ENCODE results near the gene TBC1D5.

The TBC1D5 gene

DNA sequence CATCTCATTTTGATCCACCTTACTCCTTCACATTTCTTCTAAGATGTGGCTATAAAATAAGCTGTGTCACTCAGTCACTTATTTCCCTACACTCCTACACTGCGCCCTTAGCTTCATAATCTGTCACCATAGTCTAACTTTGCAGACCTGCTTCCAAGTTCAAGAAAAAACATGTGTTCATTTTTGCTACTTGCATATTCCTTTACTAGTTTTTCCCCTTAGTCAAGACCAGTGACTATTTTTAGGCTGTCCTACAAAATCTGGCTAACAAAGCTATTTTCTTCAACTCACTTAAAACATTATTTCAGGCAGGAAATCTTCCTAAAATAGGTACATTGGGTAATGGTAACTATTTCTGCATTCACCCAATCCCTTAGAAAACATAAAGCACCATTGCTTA is 272.5 kb downstream of the TBC1D5 start:
- Histone ChIP-seq H3K9me3 (ENCODE audit: control insufficient read depth in 2 of 2, low read length in 2 of 2) (no peaks in the 10 kb centered on the region), H3K27ac (ENCODE audit: low read depth in 2 of 2, low read length in 2 of 2) (no peak overlapping the region), H3K4me3 (ENCODE audit: low read length in 2 of 2) (no peak overlapping the region), H3K4me1 (ENCODE audit: control insufficient read depth in 2 of 2, insufficient read depth in 2 of 2, low read length in 2 of 2) (no peaks in the 10 kb centered on the region), H3K36me3 (ENCODE audit: control insufficient read depth in 2 of 2, insufficient read depth in 2 of 2, low read length in 2 of 2) (no peaks in the 10 kb centered on the region), H3K9ac (ENCODE audit: low read depth in 1 of 2, low read length in 2 of 2) (no peak overlapping the region), H3K27me3 (ENCODE audit: control insufficient read depth in 2 of 2, insufficient read depth in 2 of 2, low read length in 2 of 2) (no peaks in the 10 kb centered on the region)

DNA sequence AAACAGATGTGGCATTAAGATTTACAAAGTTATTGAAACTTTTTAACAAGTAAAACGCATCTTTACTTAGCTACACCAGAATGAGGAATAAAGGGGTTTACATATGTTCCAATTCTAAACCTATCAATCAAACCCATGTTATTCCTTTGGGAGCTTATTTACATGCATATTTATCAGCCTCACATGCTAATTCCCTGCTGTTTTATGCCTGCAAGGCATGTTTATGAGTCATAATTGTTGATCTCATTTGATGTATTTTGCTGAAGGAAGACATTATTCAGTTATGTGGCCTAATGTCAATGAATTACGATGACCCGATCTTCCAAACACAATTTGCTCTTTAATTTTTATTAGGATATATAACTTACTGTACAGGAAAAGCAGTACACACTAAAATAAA is 272.9 kb downstream of the TBC1D5 start:
- H3K36me3 ChIP-seq (ENCODE audit: control insufficient read depth in 2 of 2, insufficient read depth in 2 of 2, low read length in 2 of 2): no peaks in the 10 kb centered on the region
- H3K27me3 ChIP-seq (ENCODE audit: control insufficient read depth in 2 of 2, insufficient read depth in 2 of 2, low read length in 2 of 2): no peaks in the 10 kb centered on the region
- H3K9me3 ChIP-seq (ENCODE audit: control insufficient read depth in 2 of 2, low read length in 2 of 2): no peaks in the 10 kb centered on the region
- H3K27ac ChIP-seq (ENCODE audit: low read depth in 2 of 2, low read length in 2 of 2): no peak overlapping the region
- H3K4me1 ChIP-seq (ENCODE audit: control insufficient read depth in 2 of 2, insufficient read depth in 2 of 2, low read length in 2 of 2): no peaks in the 10 kb centered on the region
- no peak overlapping the region for H3K9ac ChIP-seq (ENCODE audit: low read depth in 1 of 2, low read length in 2 of 2)
- H3K4me3 ChIP-seq (ENCODE audit: low read length in 2 of 2): no peak overlapping the region

DNA sequence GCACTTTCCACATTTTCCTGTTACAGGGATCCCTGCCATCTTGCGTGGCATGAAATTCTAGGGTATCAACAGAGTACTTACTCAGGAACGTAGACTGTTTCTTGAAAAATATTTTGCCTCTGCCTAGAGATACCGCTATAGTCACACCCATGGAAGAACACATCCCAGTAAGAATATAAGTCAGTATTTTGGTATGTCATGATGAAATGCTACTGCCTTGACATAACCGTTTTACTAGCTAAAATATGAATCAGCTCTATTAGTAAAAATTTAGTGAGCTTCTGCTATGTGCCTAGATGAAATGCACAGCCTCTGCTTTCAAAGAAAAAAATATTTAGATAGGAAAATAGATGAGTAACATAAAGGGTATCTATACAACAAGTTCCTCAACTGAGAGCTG is 276.4 kb downstream of the TBC1D5 start:
- H3K27me3 ChIP-seq (ENCODE audit: control insufficient read depth in 2 of 2, insufficient read depth in 2 of 2, low read length in 2 of 2): no peaks in the 10 kb centered on the region
- H3K9me3 ChIP-seq (ENCODE audit: control insufficient read depth in 2 of 2, low read length in 2 of 2): no peaks in the 10 kb centered on the region
- no peak overlapping the region for H3K27ac ChIP-seq (ENCODE audit: low read depth in 2 of 2, low read length in 2 of 2)
- no peaks in the 10 kb centered on the region for H3K4me1 ChIP-seq (ENCODE audit: control insufficient read depth in 2 of 2, insufficient read depth in 2 of 2, low read length in 2 of 2)
- no peak overlapping the region for H3K4me3 ChIP-seq (ENCODE audit: low read length in 2 of 2)
- H3K36me3 ChIP-seq (ENCODE audit: control insufficient read depth in 2 of 2, insufficient read depth in 2 of 2, low read length in 2 of 2): no peaks in the 10 kb centered on the region
- H3K9ac ChIP-seq (ENCODE audit: low read depth in 1 of 2, low read length in 2 of 2): no peak overlapping the region

DNA sequence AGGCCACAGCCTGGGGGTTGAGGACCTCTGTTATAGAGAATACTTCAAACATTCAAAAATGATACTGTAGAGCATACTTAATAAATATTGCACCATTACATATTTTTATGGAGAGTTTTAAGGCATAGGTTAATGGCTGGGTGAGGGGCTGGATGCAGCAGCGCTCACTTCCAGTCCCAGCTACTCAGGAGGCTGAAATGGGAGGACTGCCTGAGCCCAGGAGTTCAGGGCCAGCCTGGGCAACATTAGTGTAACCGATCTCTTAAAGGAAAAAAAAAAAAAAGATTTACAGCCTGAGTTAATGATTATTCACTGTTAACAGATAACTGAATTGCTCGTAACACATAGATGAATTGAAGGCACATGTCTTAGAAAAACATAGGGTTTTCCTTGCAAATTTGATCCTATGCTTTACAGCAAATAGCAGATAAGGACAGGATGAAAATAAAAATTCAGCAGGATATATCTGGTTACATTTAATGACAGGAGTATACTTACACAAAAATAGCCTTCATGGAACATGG is 282.9 kb downstream of the TBC1D5 start:
- H3K9ac ChIP-seq (ENCODE audit: low read depth in 1 of 2, low read length in 2 of 2): no peak overlapping the region
- H3K4me3 ChIP-seq (ENCODE audit: low read length in 2 of 2): no peak overlapping the region
- no peak overlapping the region for H3K27ac ChIP-seq (ENCODE audit: low read depth in 2 of 2, low read length in 2 of 2)
- no peaks in the 10 kb centered on the region for H3K9me3 ChIP-seq (ENCODE audit: control insufficient read depth in 2 of 2, low read length in 2 of 2)
- no peaks in the 10 kb centered on the region for H3K27me3 ChIP-seq (ENCODE audit: control insufficient read depth in 2 of 2, insufficient read depth in 2 of 2, low read length in 2 of 2)
- no peaks in the 10 kb centered on the region for H3K36me3 ChIP-seq (ENCODE audit: control insufficient read depth in 2 of 2, insufficient read depth in 2 of 2, low read length in 2 of 2)
- H3K4me1 ChIP-seq (ENCODE audit: control insufficient read depth in 2 of 2, insufficient read depth in 2 of 2, low read length in 2 of 2): no peaks in the 10 kb centered on the region

DNA sequence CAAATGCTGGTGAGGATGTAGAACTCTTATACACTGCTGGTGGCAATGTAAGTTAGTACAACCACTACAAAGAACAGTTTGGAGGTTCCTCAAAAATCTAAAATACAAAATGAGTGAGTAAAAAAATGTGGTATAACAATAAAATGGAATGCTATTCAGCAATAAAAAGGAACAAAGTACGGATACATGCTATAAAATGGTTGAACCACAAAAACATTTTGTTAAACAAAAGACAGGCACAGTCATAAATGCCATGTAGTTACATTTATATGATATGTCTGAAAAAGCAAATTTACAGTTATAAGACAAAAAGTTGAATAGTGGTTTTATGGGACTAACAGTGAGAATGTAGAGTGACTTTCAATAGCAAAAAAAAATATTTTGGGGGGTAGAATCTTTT is 285.8 kb downstream of the TBC1D5 start:
- H3K27ac ChIP-seq (ENCODE audit: low read depth in 2 of 2, low read length in 2 of 2): no peak overlapping the region
- H3K4me3 ChIP-seq (ENCODE audit: low read length in 2 of 2): no peak overlapping the region
- no peaks in the 10 kb centered on the region for H3K36me3 ChIP-seq (ENCODE audit: control insufficient read depth in 2 of 2, insufficient read depth in 2 of 2, low read length in 2 of 2)
- no peaks in the 10 kb centered on the region for H3K27me3 ChIP-seq (ENCODE audit: control insufficient read depth in 2 of 2, insufficient read depth in 2 of 2, low read length in 2 of 2)
- no peaks in the 10 kb centered on the region for H3K4me1 ChIP-seq (ENCODE audit: control insufficient read depth in 2 of 2, insufficient read depth in 2 of 2, low read length in 2 of 2)
- H3K9ac ChIP-seq (ENCODE audit: low read depth in 1 of 2, low read length in 2 of 2): no peak overlapping the region
- no peaks in the 10 kb centered on the region for H3K9me3 ChIP-seq (ENCODE audit: control insufficient read depth in 2 of 2, low read length in 2 of 2)

DNA sequence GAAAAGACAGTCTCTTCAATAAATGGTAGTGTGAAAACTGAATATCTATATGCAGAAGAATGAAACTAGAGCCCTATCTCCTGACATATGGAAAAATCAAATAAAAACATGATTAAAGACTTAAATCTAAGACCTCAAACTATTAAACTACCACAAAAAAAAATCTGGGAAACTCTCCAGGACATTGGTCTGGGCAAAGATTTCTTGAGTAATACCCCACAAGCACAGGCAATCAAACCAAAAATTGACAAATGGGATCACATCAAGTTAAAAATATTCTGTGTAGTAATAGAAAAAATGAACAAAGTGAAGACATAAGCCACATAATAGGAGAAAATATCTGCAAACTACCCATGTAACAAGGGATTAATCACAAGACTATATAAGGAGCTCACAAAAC is 286.4 kb downstream of the TBC1D5 start:
- no peaks in the 10 kb centered on the region for H3K27me3 ChIP-seq (ENCODE audit: control insufficient read depth in 2 of 2, insufficient read depth in 2 of 2, low read length in 2 of 2)
- no peak overlapping the region for H3K4me3 ChIP-seq (ENCODE audit: low read length in 2 of 2)
- H3K27ac ChIP-seq (ENCODE audit: low read depth in 2 of 2, low read length in 2 of 2): no peak overlapping the region
- H3K4me1 ChIP-seq (ENCODE audit: control insufficient read depth in 2 of 2, insufficient read depth in 2 of 2, low read length in 2 of 2): no peaks in the 10 kb centered on the region
- H3K9ac ChIP-seq (ENCODE audit: low read depth in 1 of 2, low read length in 2 of 2): no peak overlapping the region
- no peaks in the 10 kb centered on the region for H3K36me3 ChIP-seq (ENCODE audit: control insufficient read depth in 2 of 2, insufficient read depth in 2 of 2, low read length in 2 of 2)
- H3K9me3 ChIP-seq (ENCODE audit: control insufficient read depth in 2 of 2, low read length in 2 of 2): no peaks in the 10 kb centered on the region

DNA sequence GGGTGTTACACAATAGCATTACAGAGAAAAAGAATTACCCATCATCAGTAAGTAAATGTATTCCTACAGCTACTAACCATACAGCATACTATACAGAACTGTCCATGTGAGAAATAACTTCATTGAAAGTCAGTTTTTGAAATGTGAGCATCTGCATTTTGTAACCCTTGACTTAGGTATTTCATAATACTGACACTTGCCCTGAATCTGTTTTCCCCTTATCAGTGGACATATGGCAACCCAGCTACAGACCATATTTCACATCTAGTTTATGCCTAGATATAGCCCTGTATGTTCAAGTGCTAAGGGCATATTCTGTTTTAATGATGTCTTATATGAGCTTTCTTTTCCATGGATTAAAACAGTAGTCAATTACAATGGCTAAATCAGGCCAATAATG is 297.6 kb downstream of the TBC1D5 start:
- no peaks in the 10 kb centered on the region for H3K4me1 ChIP-seq (ENCODE audit: control insufficient read depth in 2 of 2, insufficient read depth in 2 of 2, low read length in 2 of 2)
- no peaks in the 10 kb centered on the region for H3K9me3 ChIP-seq (ENCODE audit: control insufficient read depth in 2 of 2, low read length in 2 of 2)
- H3K9ac ChIP-seq (ENCODE audit: low read depth in 1 of 2, low read length in 2 of 2): no peak overlapping the region
- H3K36me3 ChIP-seq (ENCODE audit: control insufficient read depth in 2 of 2, insufficient read depth in 2 of 2, low read length in 2 of 2): no peaks in the 10 kb centered on the region
- no peaks in the 10 kb centered on the region for H3K27me3 ChIP-seq (ENCODE audit: control insufficient read depth in 2 of 2, insufficient read depth in 2 of 2, low read length in 2 of 2)
- no peak overlapping the region for H3K4me3 ChIP-seq (ENCODE audit: low read length in 2 of 2)
- H3K27ac ChIP-seq (ENCODE audit: low read depth in 2 of 2, low read length in 2 of 2): no peak overlapping the region

DNA sequence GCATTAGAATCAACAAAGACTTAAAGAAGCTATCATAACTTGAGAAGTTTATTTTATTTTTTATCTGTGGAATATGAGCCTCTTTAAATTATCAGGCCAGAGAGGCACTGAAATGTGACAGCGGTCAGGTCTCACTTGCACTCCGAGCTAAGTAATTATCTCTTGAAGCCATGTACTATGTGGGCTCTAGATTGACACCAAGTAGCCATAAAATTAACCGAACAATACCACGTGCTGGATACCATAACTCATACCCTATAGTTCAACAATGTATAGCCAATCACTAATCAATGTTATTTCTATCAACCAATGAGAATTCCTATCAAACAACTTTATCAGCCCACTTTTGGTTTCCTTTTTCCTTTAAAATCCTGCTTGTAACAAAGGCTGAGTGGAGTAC is 299.3 kb downstream of the TBC1D5 start:
- Histone ChIP-seq H3K9ac (ENCODE audit: low read depth in 1 of 2, low read length in 2 of 2) (no peak overlapping the region), H3K36me3 (ENCODE audit: control insufficient read depth in 2 of 2, insufficient read depth in 2 of 2, low read length in 2 of 2) (no peaks in the 10 kb centered on the region), H3K27me3 (ENCODE audit: control insufficient read depth in 2 of 2, insufficient read depth in 2 of 2, low read length in 2 of 2) (no peaks in the 10 kb centered on the region), H3K4me3 (ENCODE audit: low read length in 2 of 2) (no peak overlapping the region), H3K27ac (ENCODE audit: low read depth in 2 of 2, low read length in 2 of 2) (no peak overlapping the region), H3K9me3 (ENCODE audit: control insufficient read depth in 2 of 2, low read length in 2 of 2) (no peaks in the 10 kb centered on the region), H3K4me1 (ENCODE audit: control insufficient read depth in 2 of 2, insufficient read depth in 2 of 2, low read length in 2 of 2) (no peaks in the 10 kb centered on the region)

DNA sequence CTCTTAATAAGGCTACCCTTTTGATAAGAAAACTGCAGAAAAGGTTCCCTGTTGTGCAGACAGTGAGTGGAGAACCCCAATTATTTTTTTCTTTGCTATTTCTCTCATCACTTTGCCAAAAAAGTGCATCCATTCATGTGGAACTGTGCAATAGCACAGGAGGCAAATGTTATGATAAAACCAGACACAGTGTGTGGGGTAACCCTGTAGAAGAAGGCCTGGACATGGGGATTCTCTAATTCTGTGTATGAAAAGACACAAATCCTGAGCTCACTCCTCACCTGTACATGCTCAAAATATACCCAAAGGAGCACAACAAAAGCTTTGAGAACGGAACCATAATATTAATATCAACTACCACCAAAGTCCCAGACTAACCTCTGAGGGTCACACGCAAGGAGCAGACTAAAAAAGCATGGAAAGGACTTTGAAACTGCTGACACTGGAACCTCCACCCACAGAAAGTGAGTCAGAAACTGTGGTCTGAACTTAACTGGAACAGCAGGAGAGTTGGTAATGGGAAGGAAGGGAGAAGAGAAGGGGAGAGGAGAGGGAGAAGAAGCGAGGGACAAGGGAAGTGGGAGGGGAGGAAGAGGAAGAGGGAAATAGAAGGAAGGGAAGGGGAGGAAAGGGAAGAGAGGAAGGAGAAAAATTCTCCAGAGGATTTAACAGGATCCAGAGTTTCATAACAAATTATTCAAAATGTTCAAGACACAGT is 299.9 kb downstream of the TBC1D5 start:
- no peak overlapping the region for H3K4me3 ChIP-seq (ENCODE audit: low read length in 2 of 2)
- no peaks in the 10 kb centered on the region for H3K36me3 ChIP-seq (ENCODE audit: control insufficient read depth in 2 of 2, insufficient read depth in 2 of 2, low read length in 2 of 2)
- H3K9ac ChIP-seq (ENCODE audit: low read depth in 1 of 2, low read length in 2 of 2): no peak overlapping the region
- H3K27me3 ChIP-seq (ENCODE audit: control insufficient read depth in 2 of 2, insufficient read depth in 2 of 2, low read length in 2 of 2): no peaks in the 10 kb centered on the region
- H3K4me1 ChIP-seq (ENCODE audit: control insufficient read depth in 2 of 2, insufficient read depth in 2 of 2, low read length in 2 of 2): no peaks in the 10 kb centered on the region
- H3K27ac ChIP-seq (ENCODE audit: low read depth in 2 of 2, low read length in 2 of 2): no peak overlapping the region
- H3K9me3 ChIP-seq (ENCODE audit: control insufficient read depth in 2 of 2, low read length in 2 of 2): no peaks in the 10 kb centered on the region

DNA sequence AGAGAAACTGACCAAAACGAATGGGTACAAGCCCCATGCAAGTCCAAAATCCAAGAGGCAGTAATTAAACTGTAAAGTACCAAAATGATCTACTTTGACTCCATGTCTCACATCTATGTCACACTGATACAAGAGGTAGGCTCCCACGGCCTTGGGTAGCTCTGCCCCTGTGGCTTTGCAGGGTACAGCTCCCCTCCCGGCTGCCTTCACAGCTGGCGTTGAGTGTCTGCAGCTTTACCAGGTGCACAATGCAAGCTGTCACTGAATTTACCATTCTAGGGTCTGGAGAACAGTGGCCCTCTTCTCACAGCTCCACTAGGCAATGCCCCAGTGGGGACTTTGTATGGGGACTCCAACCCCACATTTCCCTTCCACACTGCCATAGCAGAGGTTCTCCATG is 308.6 kb downstream of the TBC1D5 start:
- Histone ChIP-seq H3K9me3 (ENCODE audit: control insufficient read depth in 2 of 2, low read length in 2 of 2) (no peaks in the 10 kb centered on the region), H3K9ac (ENCODE audit: low read depth in 1 of 2, low read length in 2 of 2) (no peak overlapping the region), H3K4me3 (ENCODE audit: low read length in 2 of 2) (no peak overlapping the region), H3K4me1 (ENCODE audit: control insufficient read depth in 2 of 2, insufficient read depth in 2 of 2, low read length in 2 of 2) (no peaks in the 10 kb centered on the region), H3K36me3 (ENCODE audit: control insufficient read depth in 2 of 2, insufficient read depth in 2 of 2, low read length in 2 of 2) (no peaks in the 10 kb centered on the region), H3K27ac (ENCODE audit: low read depth in 2 of 2, low read length in 2 of 2) (no peak overlapping the region), H3K27me3 (ENCODE audit: control insufficient read depth in 2 of 2, insufficient read depth in 2 of 2, low read length in 2 of 2) (no peaks in the 10 kb centered on the region)

All from mucosa of rectum (tissue), 2 donors.